IPS-NIHi7 (cell line): ENCODE results near the gene CLINT1.
A peak's percentile ranks its signal among the peaks of the same experiment; 100 is the strongest.

Experiments used
- DNase-seq: peaks from one replicate; pipeline ENCODE4 v3.0.0; 2012; ENCODE audit warnings: mixed read lengths; ENCODE audit errors: extremely low spot score

CLINT1 gene

DNA sequence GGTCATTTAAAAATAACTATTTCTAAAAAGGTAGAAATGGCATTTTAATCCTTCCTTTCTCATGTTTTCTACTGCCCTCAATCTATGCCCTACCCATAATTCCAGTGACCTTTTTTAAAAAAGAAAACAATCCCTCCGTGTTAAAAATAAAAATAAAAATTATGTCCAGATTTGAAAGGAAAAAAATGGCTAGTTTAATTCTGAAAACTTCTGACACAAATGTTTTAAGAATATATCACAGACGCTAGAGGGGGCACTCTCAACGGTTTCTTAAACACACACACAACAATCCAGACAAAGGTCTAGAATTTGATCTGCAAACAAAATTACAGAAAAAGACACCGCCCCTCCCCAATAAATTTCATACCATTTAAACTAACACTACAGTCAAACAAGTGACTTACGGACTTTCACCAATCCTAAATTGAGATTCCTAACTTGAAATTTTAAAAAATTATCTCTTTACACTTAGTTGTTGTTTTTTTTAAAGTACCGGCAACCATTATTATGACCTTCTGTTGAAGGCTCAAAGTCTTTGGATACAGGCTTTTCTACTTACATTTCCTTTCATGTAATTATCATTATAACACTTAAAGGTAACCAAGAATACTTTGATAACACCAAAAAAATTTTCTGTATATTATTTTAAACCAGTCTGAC is 38.2 kb downstream of the CLINT1 start:
- peak; percentile 17 for DNase-seq

DNA sequence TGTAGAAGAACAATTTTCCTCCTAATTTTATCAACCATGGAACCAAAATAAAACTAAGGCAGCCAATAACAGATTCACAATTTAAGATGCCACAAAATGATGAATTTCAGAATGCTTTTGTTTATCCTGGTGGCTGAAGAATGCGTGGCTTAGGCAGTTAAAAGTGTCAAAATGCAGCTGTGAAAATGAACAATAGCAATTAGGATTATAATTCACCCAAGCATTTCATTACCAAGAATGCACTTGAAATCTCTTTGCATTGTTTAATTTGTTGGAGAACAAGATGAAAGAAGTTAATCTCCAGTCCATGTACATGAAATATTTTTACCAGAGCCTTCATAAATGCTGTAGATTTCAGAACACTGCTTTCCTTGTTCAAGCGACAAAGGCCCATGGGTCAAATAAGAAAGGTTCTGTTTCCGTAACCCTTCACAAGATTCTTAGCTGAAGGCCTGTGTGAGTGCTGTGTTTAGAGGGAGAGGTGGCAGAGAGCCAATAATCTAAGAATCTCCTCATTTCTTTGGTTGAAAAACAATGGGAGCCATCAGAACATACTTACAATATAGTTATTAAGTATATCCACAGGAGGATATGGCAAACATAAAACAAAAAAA is 39.3 kb downstream of the CLINT1 start:
- no peak for DNase-seq

DNA sequence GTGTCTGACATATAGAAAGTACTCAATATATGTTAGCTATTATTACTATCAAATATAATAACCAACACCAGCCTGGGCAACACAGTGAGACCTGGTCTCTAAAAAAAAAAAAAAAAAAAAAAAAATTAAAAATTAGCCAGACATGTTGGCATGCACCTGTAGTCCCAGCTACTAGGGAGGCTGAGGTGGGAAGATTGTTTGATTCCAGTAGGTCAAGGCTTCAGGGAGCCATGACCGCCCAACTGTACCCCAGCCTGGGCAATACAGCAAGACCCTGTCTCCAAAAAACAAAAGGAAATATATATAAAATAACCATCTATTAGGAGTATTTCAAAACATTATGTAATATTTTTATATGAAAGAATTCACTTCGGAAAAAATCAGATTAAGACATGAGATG is 40.6 kb downstream of the CLINT1 start:
- no peak for DNase-seq

DNA sequence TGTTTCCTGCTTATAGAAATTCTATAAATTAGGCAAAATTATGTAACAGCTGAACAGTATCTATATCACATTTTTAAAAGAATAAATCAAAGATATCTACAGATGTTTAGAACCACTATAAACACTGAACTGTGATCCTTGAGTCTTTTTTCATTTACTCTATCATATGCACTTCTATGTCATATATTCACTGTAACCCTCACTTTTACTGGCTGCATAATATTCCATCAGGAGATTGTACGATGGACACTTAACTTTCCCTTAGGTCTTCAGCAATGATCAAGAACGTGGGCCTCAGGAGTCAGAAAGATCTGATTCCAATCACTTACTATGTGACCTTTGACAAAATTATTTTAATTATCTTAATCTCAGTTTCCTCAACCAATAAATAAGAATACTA is 41.0 kb downstream of the CLINT1 start:
- no peak for DNase-seq

DNA sequence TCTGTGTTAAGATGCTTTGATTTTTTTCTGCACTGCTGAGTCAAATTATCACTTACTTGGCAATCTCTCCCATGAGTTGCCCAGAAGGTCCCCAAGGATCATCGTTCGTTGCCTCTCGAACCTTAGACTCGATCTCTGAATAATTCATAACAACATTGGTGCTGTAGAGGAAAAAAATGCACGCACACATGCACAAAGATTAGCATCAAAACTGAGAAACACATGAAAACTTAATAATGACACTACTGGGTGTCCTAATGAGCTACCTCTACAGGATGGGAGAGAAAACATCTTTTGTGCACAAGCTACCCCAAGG is 41.6 kb downstream of the CLINT1 start:
- DNase-seq, result no peak

DNA sequence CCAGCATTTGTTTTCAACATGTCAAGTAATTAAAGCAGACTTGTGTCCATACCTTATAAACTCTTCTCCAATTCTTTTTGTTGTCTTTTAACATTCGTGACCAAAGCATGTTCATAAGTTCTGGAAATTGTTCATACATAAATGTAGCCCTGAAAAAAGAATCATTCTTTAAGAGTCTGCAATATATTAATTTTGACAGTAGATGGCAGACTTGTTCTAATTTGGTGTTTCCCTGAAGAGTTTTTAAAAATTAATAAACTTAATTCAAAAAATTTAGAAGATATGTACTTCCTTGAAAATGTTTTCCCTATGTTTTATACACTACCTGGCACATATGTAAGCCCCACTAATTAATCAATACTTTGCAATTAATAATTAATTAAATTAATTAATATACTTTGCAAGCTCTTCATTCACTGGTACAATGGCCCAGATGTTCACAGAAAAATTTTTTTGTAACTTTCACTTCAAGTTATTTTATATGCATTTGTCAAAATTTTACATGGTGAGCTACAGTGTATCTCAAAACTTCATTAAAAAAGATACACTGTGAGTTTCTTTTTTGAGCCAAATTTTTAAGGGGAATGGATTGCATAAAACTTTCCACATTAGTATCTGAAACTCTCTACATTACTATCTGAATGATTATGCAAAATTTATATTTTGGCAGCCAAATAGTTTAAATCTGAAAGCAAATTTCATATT is 42.1 kb downstream of the CLINT1 start:
- no peak for DNase-seq

DNA sequence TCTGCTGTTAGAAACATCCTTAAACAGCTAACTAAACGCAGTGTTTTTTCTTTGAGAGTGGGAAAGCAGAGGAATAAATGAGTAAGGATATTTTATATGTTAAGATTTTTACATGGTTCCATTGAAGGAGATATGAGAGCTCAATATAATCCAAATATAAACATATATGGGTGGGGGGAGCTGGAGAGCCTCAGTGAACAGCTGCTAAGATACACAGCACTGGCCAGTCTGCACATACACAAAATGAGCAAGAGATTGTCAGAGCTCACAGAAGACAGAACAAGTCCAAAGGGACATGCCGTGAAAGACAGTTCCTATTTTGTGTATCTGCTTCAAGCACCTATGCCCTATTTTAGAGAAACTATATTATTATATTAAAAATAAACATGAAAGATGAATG is 46.9 kb downstream of the CLINT1 start:
- no peak for DNase-seq

DNA sequence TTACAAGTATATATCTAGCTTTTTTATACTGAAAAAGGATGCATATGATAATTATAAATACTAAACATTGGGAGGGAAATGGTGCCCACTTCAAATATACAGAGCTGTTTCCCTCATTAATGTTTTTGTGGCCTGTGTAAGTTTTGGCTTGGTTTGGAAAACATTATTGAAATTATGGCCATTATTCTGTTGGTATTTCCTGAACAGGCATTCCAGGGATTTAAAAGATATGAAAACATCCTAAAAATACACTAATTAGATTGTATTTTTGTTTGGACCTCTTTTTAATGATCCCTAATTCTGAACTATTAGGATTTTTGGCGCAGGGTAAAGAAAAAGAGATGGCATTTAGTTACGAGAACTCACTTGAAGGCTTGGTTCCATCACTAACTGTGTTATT is 50.9 kb downstream of the CLINT1 start:
- no peak for DNase-seq

DNA sequence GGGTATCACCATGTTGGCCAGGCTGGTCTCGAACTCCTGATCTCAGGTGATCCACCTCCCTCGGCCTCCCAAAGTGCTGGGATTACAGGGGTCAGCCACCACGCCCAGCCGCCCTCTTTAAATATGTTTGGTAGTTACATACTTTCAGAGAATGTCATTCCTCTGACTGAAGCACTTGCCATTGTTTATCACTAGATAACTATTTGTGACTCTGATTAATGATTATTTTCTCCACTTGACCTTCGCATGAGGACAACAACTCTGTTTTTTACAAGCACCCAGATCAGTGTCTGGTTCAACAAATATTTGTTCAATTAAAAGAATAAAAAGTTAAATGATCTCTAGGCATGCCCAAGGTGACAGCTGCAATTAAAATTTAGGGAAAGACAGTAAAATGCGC is 56.2 kb downstream of the CLINT1 start:
- DNase-seq, result no peak

DNA sequence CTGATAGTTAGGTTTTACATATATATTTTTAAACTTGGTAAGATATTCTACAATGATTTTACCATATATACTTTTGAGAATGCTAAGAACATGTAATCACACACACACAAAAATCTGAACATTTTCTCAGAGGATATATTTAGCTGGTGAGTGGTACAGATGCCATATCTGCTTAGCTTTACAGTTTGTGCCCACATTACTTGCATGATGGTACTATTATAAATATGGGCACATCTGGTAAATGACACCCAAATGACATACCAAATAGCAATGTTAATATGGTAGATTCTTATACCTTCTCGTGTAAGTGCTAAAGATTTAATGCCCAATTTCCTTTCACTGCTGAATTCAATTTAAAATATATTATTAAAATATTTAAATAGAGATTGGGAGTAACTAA is 58.8 kb downstream of the CLINT1 start:
- no peak for DNase-seq

DNA sequence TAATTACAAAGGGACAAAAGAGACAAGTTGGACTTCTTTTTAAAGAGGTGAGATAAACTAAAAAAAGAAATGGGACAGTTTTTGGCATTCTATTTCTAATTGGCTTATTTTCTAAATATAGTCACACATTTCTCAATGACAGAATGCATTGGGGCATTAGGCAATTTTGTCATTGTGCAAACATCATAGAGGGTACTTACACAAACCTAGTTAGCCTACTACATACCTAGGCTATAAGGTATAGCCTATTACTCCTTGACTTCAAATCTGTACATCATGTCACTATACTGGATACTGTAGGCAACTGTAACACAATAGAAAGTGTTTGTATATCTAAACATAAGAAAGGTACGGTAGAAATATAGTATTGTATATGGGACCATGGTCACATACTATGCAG is 59.4 kb downstream of the CLINT1 start:
- DNase-seq, result no peak

DNA sequence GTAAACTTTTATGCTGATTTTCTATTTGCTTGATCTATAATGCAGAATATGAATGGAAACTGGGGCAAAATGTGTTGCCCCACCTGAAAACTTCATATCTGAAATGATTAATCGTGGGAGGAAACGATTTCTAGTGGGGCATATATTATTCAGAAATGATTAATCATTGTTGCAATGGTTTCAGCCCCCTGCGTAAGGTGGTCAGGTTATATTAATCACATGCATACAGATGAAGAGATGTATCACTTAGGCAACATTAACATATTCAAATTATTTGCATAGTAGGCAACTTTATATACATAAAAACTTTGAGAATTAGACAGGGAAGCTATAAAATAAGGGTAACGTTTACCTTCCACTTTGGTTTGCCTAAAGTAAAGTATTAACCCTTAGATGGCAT is 65.6 kb downstream of the CLINT1 start:
- DNase-seq, result no peak

DNA sequence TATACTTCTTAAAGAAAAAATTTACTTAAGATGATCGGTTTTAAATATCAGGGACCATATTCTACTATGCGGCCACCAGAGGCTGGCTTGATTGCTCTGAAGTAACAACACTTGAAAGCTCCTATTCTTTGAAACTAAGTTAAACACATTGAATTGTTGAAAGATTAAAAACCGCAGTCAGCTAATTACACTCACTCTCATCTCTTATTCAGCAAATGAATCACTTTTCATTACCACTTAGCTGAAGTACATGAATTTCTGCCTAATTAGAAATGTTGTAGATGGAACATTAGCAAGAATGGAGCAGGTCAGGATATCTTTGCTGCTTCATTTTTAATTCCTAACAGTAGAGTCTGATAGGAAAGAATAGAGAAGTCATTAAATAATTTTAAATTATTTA is 73.1 kb downstream of the CLINT1 start:
- DNase-seq, result no peak

DNA sequence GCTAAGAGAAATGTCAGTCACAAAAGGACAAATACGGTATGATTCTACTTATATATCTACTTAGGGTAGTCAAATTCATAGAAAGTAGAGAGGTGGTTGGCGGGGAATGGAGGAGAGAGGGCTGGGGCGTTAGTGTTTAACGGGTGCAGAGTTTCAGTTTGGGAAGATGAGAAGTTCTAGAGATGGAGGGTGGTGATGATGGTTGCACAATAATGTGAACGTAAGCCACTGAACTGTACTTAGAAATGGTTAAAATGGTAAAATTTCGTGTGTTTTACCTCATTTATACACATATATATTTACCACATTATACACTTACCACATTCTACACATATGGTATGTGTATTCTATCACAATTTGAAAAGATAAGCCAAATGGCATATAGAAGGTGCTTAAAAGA is 79.7 kb downstream of the CLINT1 start:
- no peak for DNase-seq

DNA sequence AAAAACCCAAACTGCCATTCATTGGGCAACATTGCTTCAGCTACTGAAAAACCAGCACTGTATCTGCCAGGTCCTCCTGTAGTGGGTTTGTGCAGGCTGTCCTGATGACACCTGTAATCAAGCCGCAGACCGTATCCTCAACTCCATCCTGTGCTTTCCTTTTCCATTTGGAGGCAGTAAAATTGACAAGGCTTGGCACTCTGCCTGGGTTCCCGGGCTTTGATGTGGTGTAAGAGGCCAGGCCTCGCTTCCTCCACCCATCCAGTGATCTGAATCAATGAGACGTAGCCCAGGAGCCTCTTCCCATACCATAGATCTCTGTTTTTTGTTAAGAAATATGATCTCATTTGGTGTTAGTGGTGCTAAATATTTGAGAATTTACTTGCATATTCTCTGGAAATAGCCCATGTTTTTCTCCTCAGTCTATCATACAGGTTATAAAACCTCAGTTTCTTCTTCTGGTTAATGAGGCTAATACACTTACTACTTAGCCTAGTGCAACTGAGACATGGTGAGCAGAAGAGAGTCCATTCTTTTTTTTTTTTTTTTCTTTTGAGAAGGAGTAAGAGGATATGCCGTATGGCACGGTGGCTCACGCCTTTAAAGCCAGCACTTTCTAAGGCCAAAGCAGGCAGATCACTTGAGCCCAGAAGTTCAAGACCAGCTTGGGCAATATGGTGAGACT is 80.7 kb downstream of the CLINT1 start:
- no peak for DNase-seq

DNA sequence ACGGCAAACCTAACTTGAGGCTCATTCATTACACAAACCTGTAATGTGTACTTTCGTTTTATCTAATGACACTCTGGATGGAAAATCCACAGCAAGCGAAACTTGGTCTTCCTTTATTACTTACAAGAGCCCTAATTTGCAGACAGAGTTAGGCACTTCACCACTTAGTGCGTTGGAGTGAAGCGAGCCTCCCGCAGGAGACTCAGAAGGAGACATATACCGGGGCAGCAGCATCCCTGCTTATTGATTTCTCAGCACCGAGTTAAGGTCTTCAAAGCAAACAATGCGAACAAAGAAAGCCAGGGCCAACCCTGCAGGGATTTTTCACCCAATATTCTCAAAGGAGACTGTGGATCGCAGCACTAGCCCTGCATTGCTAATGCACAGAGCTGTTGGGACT is 86.8 kb downstream of the CLINT1 start:
- no peak for DNase-seq

DNA sequence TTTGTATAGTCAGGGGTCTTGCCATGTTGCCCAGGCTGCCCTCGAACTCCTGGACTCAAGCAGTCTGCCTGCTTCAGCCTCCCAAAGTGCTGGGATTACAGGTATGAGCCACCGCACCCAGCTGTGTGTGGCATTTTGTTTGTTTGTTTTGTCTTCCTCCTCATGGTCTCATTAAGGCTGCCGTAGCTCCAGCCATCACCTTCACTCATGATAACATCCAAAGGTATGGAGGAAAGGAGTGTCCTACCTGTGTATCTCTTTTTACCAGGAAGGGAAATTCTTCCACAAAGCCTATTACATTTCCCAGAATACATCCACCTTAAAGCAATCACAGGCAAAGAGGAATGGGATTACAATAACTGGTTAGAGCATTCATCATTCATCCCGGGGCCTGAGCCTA is 88.3 kb downstream of the CLINT1 start:
- no peak for DNase-seq

DNA sequence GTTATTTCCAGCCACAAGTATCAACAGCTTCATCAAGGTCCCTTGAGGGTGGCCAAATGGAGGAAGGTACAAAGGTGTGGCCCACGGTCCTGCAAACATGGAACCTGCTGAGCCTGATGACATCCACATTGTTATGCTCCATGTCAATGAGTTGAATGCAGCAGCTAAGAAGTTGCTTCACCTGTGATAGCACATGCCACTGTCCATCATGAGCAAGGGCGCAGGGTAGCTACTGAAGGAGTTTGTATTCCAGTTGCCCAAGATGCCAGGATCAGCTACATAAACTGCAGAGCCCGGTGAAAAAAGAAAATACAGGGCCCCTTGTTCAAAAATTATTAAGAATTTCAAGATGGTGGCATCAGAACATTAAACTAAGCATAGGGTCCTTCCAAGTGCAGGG is 91.3 kb downstream of the CLINT1 start:
- DNase-seq, result no peak

DNA sequence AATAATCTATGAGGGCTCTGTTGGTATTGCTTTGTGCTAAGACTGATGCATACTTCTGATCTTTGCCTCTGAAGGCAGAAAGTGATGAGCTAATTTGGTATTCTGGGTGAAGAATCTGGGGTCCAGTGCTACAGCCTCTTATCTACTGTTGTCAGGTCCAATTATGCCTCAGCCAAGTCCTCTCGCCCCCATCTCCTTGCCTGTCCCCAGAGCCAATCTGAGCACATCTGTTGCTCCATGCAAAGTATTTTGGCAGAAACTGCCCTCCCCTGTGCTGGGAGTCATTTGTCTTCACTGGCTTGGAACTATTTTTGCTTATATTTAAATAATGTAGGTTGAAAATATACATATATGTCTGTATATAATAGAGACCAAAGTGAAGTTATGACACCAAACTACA is 92.0 kb downstream of the CLINT1 start:
- no peak for DNase-seq

DNA sequence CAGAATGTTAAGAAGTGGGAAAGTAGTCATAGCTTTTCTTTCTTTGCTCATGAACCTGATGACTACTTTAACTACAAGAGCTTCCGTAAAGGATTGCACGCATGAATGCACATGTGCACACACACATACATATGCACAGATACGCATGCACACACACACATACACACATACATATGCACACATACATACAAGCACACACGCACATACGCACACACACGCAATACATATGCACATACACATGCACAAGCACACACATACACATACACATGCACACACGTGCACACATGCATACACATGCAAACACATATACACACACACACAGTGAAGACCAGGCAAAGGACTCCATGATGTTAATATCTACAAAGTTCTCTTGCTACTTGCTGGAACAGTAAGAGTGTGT is 92.5 kb downstream of the CLINT1 start:
- DNase-seq, result no peak

DNA sequence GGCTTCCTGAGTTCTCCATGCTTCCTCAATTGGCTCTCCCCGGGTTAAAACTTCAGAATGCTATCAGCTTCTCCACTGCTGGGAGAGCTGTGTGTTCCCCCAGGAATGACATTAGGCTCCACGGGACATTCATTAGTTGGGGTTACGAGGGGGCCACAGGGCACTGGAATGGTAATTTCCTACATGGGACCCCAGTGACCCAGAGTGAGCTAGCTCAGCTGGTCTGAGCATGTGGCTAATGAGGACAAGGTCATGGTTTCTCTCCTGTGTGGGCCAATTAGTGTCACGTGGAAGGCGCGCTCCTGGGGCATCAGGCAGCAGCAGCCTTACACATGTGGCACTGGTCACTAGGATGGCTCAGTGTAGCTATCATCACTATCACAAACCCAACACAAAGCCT is 94.4 kb downstream of the CLINT1 start:
- DNase-seq, result no peak

DNA sequence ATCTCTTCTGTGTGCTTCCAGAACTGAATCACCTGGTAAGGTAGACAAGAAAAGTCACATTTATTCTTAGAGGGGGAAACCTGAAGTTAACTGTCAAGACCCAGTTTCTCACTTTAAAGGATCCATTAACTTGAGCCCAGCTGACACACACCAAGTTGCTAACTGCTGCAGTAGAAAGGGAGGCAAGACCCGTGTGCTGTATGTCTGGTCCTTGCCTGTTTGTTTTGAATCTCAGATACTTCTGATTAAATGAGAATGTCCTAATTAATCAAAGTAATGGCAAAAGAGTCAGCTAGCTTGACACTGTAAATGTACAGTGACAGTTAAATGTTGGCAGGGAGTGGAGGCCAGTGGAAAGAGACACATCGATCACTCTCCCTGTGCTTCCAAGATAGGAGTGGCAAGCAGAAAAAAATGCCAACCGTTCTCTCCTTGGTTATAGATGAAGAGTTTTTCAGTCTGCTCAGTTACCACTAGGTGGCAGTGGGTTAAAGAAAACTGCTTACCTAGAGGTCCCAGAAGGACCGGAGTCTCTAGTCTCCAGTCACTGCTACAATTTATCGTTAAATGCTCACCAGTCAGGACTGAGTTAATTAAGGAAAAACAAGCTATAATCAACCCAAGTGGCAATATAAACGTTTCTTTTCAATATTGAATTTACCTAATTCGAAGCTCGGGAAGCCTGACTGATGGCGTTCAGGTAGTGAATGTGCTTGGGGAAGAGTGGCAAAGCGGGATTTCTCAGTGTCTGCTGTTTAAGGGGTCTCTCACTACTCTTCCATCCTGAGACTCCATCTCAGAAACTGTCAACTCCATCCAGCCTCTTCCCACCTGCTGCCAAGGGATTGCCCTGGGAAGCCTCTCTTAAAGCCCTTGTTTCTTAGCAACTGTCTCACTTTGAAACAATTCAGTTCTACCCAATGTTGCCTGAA is 97.0 kb downstream of the CLINT1 start:
- peak; percentile 82 for DNase-seq
